GM19193 (cell line): ENCODE results near the gene EIF6.

Experiments used
- POLR2A ChIP-seq: IDR thresholded peaks from 4 replicates; pipeline ENCODE4 v1.6.1; 2011; ENCODE audit not compliant: insufficient read depth, insufficient read length; ENCODE audit errors: extremely low read depth

Gene EIF6

GRCh38 chr20:35284267-35284991 lies at the start of gene EIF6:
TSS of gene EIF6 (minus strand) at chr20:35284772. CDS start at chr20:35284487, 285 bp downstream.
- peak; percentile 81 for TF ChIP-seq POLR2A

GRCh38 chr20:35333606-35334005 lies 49.0 kb upstream of the EIF6 start:
- no peak for TF ChIP-seq POLR2A

- TF ChIP-seq POLR2A, result no peak
Observed at GRCh38 chr20:35332540-35333200, 48.1 kb upstream of the EIF6 start.

- no peak for TF ChIP-seq POLR2A
Observed at GRCh38 chr20:35329435-35330139, 45.0 kb upstream of the EIF6 start.

GRCh38 chr20:35328689-35329088 lies 44.1 kb upstream of the EIF6 start:
- TF ChIP-seq POLR2A, result no peak

- TF ChIP-seq POLR2A, result no peak
Observed at GRCh38 chr20:35328095-35328685, 43.6 kb upstream of the EIF6 start.

GRCh38 chr20:35327074-35327976 lies 42.8 kb upstream of the EIF6 start:
- no peak for TF ChIP-seq POLR2A

GRCh38 chr20:35326740-35327073 lies 42.1 kb upstream of the EIF6 start:
- TF ChIP-seq POLR2A, result no peak

- no peak for TF ChIP-seq POLR2A
Observed at GRCh38 chr20:35326021-35326739, 41.6 kb upstream of the EIF6 start.

GRCh38 chr20:35325401-35325800 lies 40.8 kb upstream of the EIF6 start:
- no peak for TF ChIP-seq POLR2A

- TF ChIP-seq POLR2A, result no peak
Observed at GRCh38 chr20:35320396-35321126, 36.0 kb upstream of the EIF6 start.

- no peak for TF ChIP-seq POLR2A
Observed at GRCh38 chr20:35319871-35320197, 35.3 kb upstream of the EIF6 start.

- no peak for TF ChIP-seq POLR2A
Observed at GRCh38 chr20:35319192-35319870, 34.8 kb upstream of the EIF6 start.
